ENCODE measurements around the gene SLC4A7.

DNA sequence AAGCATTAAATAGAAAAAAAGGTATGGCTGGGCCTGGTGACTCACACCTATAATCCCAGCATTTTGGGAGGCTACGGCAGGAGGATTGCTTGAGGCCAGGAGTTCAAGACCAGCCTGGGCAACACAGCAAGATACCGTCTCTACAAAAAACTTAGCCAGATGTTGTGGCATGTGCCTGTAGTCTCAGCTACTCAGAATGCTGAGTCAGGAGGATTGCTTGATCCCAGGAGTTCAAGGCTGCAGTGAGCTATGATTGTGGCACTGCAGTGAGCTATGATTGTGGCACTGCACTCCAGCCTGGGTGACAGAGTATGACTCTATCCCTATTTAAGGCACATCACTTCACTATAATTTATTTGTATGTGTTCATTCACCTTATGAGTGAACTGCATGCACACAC is 54.3 kb downstream of the SLC4A7 start:
- TF ChIP-seq, protein P1, sequence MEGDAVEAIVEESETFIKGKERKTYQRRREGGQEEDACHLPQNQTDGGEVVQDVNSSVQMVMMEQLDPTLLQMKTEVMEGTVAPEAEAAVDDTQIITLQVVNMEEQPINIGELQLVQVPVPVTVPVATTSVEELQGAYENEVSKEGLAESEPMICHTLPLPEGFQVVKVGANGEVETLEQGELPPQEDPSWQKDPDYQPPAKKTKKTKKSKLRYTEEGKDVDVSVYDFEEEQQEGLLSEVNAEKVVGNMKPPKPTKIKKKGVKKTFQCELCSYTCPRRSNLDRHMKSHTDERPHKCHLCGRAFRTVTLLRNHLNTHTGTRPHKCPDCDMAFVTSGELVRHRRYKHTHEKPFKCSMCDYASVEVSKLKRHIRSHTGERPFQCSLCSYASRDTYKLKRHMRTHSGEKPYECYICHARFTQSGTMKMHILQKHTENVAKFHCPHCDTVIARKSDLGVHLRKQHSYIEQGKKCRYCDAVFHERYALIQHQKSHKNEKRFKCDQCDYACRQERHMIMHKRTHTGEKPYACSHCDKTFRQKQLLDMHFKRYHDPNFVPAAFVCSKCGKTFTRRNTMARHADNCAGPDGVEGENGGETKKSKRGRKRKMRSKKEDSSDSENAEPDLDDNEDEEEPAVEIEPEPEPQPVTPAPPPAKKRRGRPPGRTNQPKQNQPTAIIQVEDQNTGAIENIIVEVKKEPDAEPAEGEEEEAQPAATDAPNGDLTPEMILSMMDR (IDR thresholded peaks at IDR 0.05): no peak
- TF ChIP-seq POLR2A (IDR thresholded peaks at IDR 0.05): no peak
